NCI-H2227 (cell line): ENCODE results near the gene NFATC2.

ENCODE experiments used
- DNase-seq: peaks from one replicate; lab custom pipeline; 2025; ENCODE audit not compliant: unreplicated experiment; lab: John Stamatoyannopoulos, UW

The NFATC2 gene

DNA sequence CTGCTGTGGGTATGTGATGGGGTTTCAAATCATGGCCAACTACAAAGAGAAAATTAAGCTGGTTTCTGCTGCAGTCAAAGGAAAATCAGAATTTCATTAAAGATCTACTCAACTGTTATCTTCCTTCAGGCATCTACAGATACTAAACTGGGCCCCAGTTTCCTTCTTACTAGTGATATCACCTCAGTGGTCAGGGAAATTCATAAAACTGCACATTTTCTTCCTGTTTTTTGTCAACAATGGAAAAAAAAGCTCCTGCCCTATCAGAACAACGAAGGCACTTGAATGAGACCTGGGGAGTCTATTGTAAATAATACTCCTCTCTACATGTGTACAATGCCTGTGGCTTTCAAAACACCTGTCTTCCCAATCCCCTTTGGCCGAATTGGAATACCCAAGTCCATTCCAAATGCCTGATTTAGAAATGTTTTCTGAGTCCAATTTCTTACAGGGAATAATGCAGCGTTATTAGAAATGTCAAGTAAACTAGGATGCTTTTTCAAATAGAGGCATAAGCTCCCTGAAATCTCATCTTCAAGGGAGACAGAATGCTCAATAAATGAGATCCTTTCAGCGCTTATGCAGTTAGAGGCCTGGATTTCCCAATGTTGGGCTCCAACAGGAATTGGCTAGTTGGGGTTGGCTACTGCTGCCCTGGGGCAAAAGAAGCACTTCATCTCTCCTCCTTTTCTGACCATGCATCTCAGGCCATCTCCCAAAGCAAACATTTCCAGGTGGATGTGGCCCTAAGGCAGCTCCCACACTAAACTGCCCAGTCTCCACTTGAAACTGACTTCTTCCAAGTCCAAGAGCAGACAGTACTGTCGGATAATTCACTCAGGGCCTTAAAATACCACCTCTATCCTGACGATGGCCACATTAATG is 143.3 kb downstream of the NFATC2 start:
- DNase-seq: no peak

DNA sequence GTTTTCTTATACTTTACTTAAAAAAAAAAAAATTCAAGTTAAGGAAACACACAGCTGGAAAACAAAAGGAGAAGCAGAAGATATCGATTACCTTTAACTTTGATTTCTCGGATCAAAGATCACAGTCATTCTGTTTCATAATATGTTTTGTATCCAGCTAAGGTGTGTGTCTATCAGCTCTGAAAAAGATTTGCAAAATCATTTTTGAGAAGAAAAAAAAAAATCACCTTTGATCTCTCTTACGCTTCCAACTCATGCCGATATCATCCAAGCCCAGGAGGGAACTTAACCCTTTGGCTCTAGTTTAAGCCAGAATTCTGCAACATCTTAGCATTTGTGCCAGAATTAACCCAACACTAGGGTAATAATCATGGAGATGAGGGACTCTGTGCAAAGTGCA is 144.0 kb downstream of the NFATC2 start:
- DNase-seq: no peak

DNA sequence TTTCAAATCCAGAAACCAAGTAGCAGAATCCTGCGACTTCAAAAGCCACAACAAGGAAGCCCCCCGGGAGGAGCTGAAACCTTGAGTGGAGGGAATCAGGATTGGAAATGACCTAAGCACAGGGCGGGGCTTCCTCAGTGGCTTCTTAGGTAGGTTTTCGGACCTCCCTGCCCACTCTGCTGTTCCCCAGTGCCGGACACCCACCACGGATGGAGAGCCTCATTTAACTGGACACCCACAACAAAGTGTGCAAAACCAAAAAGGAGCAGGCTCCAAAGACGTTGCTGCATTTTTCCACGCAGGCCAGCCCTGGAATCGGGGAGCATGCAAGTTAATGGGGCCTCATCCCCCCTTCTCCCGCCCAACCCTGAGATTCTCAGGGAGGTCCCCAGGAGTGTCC is 144.4 kb downstream of the NFATC2 start:
- DNase-seq: no peak

DNA sequence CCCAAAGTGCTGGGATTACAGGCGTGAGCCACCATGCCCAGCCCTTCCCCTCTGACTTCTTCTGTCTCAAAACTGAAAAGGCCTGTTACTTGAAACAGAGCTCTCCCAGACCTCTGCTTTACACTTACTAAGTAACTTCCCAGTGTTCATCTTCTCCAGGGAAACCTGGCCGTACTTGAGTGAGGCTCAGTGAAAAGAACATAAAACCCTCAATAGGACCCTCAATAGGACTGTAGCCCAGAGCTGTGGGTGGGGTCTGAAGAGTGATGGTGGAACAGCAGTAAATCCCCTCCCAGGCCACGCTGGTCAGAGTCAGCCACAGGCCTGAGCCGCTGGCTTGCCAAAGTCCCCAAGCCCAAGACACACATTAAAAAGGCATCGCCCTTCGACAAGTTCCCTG is 145.4 kb downstream of the NFATC2 start:
- DNase-seq: no peak

DNA sequence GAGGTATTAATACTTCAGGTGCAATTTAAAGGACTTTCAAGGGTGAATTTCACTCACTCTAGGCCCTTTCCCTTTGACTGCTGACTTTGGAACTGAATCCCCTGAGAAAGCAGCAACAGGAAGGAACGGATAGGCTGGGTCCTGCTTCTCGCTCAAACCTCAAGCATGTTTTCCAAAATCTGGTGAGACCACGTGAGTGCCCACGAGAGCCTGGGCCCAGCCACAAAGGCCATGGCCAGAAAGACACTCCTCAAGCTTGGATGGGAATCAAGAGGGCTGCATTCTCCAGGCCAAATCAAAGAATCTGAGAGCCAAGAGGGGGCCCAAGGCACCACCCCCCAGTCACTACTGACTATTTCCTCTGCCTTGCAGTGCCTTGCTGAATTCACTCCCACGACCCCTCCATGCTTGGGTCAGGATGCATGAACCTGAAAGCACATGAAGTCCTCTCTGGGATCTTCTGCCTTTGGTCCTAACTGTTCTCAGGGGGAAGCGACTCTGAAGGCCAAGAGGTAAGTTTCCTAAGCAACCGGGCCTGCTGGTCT is 146.1 kb downstream of the NFATC2 start:
- DNase-seq: no peak

DNA sequence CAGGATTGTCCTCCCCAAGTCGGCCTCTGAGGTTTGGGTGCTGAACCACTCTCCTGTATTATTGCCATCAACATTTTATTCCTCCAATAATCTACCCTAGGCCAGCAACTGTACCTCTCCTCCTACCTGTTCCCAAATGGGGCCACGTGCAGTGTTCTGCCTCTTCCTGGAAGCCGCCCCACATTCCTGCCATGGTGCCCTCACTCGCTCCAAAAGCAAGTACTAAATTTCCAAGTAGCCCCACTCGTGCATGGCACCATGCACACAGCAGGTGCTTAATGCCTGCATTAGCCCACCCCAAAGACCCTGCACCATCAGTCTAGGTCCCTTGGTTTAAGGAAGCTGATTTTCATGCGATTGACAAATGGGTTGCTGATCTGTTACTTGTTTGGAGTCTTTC is 147.8 kb downstream of the NFATC2 start:
- no peak for DNase-seq

DNA sequence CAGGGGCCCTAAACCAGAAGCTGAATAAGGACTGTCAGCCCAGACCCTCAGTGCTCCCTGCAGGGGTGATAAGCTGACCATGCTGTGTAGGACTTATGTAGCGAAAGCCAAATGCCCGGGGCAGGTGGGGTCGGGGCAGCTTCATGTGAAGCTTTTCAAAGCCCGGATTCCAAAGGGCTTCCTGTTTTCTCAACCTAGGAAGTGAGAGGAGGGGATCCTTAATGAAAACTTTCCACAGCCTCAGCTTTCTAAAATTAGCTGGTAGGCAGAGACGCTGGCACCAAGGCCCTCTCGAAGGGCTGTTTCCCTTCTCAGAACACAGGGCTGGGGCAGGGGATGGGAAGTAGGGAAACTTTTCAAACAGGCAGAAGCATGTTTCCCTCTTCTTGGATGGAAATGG is 148.9 kb downstream of the NFATC2 start:
- no peak for DNase-seq

DNA sequence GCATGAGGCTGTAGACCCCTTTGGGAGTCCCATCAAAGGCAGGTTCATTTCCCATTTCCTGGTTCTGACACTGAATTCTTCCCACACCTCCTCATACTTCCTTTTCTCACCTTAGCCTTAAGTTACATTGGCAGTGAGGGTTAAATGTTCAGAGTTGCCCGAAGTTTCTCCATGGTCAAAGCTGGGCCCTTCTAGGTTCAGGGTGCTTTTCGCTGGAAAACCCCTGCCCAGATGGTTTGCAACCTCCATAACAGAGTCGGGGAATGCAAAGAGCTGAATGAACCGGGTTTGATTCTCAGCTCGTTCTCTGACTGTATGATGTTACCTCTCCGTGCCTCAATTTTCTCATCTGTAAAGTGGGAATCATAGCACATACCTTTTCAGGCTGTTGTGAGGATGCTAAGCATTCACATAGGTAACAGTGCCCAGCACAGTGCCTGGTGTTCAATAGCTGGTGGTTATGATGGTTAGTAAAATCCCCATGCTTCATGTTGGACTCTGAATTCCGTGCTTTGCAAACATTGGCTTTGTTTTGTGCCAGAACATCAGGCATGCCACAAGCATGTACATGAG is 149.8 kb downstream of the NFATC2 start:
- no peak for DNase-seq

DNA sequence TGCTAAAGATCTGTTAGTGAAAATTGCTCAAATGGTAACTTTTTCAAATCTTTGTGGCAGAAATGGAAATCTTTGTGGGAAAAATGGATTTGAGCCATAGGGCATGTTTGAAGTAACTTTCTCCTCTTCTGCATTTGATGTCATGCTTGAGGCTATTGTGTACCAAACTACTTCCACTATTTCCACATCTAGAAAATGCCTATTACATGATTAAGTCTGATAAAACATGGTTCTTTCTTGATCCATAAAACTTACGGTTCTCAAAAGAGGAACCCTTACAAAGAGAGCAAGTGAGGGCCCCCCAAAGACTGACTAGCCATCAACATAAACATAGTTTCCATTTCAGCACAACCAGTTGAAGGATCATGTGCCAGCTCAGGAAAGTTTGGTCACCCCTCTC is 150.6 kb downstream of the NFATC2 start:
- no peak for DNase-seq

DNA sequence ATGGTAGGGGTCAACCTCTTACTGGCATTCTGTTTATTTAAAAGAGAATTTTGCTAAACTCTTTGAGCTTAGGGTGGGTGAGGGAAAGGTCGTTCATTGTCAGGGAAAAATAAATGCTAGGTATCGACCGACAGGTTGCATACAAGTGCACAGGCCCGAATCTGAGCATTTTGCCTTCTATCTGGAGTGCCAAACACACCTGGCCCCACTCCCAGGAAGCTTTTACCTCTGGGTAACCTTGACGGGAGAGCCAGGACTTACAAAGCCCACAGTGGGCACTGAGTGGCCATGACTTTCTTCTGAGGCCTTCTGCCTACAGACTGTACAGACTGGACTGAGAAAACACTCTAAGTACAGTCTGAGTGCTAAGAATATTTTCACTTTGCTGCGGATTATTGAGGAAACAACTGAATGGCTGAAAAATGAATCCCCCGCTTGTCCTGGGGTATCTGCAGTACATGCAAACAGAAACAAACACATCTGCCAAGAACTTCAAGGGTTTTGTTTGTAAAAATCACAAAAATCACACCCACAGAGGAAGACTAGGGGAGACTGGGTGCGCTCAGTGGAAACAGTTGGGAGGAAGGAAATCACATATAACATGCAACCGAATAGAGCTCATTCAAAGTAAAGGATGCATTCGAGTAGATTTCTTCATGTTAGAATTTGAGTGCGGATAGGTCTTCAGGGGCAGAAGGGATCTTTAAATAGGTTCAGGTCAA is 152.8 kb downstream of the NFATC2 start:
- DNase-seq: no peak

DNA sequence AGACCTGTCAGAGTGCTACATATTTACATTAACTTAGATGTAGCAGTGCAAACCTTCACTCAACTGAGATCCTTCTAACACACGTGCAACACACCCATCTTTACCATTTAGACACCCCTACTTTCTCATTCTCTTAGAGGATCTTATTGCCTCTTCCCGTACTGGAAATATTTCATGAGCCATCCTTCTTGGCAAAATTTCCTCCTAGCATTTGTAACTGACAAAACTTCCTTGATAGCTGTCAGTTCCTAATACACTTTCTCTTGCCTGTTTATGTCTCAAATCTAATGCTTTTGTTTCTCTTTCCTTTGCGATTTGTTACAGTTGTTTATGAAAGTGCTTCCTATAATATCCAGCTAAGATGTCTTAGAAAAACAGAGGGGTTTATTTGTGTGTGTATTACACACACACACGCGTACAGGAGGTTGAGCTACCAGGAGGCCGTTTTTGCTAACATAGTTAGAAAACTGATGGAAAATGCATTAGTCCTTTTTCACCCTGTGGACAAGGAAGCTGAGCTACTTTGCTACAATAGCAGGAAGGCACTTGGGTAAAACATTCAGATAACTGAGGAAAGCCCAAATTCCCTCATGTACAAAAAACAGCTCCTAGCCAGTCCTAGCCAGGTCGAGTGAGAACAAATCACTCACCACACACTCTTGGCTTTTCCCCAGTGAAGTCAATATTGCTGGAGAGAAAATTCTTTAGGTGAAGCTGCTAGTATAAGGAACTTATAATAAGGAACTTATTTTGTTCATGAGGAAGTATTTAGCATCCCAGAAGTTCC is 153.6 kb downstream of the NFATC2 start:
- DNase-seq: no peak

DNA sequence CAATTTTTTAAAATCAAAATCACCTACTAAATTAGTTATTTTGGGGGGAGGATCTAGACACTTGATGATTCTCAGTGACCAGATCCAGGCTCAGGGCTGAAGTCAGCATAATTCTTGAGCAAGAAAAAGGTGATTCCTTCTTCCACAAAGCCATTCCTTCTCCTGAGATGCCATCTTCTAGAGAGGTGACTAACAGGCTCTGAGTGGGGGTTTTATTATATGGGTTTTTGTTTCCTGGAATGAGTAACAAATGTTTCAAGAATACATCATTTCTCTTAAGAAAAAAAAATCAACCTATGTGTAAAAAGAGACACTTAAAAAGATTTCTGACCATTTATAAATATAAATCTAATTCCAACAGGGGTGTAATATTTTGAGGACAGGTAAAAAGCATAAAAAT is 154.3 kb downstream of the NFATC2 start:
- no peak for DNase-seq

DNA sequence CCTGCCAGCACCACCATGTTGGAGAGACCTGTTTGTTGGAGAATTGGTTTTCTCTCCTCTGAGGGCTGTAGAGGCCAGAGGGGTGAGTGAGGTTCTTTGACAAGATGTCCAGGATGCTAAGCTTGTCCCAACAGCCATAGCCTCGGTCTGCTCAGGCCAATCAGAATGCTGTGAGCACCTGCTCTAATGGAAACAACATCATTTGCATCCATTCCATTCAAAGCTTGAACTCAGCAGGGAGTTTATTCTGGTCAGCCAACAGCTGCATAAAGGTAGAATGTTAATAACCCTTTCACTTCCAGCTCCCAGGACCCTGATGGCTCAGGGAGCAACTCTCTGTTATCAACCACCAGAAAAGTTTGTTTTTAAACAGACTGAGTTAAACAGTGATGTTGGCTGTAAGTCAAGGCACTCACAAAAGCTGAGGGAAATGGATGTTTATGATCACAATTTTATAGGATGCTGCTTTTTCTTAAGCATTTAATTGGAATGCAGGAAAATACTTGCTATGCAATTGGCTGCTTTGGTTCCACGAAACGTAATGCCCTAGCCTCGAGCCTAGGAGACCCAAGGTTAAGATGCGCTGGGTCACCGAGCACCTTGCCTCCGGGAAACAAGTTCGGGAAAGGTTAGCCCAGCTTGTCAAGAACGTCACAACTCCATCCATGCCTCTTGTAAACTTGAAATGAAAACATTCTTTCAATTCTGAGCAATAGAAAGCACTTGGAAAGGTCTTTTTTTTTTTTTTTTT is 155.2 kb downstream of the NFATC2 start:
- no peak for DNase-seq

DNA sequence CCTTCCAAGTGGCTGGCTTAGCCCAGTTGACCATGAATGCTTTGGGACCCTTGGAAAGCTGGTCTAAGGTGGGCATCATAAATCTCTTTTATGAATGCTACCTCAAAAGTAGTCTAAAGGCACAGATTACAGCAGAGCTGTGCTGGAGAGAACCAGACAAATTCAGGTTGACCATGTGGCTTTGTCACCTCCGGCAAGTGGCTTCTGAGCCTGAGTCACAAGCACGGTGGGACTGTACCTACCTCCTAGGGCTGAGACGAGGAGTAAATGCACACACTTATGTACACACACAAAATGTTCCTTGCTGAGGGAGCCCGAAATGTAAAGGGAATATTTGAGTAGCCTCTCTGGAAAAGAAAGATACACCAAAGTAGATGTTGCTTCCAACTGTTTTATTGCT is 155.9 kb downstream of the NFATC2 start:
- DNase-seq: no peak

DNA sequence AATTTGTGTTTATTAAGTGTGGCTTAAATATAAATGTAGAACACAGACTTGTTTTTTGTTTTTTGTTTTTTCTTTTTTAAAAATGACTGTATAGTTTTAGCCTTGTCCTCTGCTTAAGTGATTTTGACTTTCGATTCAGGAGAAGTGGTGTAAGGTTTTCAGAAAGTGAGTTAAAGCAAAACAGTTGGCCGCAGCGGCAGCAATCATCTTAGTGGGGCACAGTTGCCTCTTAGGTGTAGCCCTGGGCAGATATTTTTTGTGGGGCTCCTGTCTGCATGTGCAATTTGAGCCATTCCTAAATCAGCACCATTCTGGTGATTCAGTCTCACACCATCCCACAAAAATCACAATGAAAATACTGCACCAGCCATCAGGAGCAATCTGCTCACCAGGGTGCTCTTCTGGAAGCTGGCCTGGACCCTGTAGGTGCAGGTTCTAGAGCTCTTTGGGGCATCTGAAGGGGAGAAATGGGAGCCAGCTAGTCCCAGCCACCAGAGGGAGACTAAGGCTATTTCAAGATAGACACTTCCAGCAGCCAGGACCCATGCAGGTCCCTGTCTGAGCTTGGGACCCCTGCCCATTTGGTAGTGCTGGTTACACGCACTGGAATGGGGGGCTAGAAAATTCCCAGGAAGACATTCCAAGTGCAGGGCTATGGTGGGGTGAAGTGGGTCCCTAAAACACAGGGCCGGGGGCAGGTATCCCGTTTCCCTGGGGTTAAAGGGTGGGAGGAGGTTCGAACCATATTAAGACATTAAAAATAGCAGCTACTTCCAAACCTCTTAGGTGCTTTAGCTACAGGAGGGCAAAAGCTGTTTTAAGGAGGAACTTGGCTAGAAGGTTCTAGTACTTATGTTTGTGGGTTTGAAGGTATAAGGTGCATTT is 156.6 kb downstream of the NFATC2 start:
- DNase-seq: no peak

DNA sequence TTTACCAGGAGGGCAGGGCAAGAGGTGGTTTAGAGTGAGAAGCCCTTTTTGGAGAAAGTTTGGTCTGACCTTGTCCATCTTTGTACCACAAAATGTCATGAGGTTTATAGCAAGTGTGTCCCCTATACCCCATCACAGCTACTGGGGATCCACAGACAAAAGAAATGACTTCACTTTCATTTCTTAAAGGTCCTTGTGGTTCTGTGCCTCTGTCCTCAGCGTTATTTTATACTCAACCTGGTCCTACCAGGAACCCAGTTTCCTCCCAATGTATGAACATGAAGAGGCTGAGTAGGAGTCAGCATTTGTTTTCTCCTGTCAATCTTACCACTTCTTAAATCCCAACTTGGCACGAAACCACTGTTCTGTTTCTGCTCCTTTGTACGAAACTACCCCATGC is 157.6 kb downstream of the NFATC2 start:
- no peak for DNase-seq

DNA sequence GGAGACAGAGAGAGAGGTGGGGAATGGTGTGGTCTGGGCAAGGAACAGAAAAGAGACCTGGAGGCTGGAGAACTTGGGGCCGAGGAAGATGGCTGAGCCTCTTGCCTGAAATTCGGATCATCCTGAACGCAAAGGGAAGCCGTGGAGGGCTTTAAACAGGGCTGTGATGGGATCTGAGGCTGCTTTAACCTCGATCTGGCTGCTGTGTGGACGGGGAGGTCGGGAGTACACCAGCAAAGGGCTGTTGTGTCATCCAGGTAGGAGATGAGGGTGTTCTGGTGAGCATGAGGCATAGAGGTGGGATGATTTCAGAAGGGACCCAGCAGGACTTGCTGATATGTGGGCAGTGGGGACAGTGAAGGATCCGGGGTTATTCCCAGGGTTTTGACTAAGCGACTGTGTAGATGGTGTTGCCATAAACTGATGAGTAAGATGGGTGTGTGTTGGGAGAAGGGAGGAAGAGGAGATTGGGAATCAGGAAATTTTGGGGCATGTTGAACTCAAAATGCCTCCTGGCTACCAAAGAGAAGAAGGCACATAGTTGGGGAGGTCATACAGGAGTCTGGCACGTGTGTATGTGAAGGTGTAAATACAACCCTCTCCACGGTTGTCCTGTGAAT is 158.5 kb downstream of the NFATC2 start:
- no peak for DNase-seq

DNA sequence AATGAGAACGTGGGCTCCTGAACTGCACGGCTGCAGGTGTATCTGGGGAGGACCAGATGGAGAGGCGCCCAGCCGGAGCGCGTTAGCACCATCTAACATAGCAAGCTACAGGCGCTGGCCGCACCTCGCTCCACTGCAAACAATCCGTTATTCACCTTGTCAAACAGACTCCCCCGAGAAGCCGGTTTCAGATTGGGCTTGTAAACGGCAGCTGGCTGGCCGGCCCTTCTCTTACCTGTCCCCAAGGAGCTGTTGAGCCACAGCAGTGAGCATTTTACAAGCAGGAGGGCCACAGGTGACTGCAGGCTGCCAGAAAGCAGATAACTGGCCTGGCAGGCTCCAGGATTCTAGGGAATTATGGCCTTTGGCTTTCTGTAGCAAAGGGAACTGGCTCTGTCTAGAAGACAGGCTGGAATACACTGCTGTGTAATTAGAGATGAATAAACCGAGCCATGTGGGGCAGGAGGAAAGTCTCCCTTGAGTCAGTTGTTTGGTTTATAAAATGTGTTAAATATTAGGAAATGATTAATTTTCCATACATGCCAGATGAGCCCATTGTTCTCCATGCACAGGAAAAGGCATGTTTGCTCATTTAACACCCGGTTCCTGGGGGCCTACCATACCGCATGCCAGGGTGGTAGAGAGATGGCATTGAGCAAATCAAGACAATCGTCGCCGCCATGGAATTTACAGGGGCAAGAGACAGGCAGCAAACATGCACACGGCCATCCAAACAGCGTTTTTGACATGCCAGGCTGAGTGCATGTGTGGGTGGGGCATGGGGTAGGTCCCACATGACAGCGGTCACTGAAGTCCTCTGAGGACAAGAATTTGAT is 159.3 kb downstream of the NFATC2 start:
- no peak for DNase-seq
